ENCODE measurements around the gene PAQR4.
"Not testable (repeated sequence)": the region's sequence is repeated elsewhere in the genome, so short reads cannot be mapped to it uniquely, and the experiment has no call there.

PAQR4 gene

DNA sequence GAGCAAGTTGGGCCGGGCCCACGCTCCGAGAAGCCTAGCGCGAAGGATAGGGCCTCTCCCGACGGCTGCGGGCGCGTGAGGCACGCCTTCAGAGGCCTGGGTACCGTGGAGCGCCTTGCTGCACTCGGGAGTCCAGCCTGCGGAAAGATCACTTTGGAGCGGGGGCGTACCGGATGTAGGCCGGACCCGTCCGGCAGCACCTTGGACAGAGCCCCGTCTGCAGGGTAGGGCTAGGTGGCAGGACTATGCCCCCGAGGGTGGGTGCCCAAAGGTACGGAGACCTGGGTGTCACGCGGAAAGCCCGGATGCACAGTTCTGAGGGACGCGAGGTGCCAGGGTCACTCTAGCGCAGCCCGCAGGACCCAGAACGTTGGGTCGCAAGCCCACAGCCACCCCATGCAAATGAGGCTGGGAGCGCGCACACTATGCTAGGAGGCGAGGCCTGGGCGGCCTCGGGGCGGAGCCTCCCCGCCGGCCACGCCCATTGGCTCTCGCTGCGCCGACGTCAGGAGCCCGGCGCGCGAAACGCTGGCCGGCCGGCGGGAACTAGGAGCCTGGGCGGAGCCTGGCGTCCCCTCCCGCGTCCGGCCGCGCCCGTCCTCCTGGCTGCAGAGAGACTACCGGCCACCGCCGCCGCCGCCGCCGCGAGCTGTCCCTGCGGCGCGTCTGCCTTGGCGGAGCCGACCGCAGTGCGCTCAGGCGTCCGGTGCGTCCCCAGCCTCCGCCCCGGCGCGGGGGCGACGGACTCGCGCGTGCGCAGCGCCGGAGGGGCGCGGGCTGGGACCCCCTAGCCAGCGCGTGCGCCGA is at the start of gene PAQR4:
Gene PAQR4 (plus strand): TSS at position 611 of the 807 bp plus-strand sequence. CDS start 327 bp downstream, outside the sequence.
- DNase-seq, result peak; percentile 89

DNA sequence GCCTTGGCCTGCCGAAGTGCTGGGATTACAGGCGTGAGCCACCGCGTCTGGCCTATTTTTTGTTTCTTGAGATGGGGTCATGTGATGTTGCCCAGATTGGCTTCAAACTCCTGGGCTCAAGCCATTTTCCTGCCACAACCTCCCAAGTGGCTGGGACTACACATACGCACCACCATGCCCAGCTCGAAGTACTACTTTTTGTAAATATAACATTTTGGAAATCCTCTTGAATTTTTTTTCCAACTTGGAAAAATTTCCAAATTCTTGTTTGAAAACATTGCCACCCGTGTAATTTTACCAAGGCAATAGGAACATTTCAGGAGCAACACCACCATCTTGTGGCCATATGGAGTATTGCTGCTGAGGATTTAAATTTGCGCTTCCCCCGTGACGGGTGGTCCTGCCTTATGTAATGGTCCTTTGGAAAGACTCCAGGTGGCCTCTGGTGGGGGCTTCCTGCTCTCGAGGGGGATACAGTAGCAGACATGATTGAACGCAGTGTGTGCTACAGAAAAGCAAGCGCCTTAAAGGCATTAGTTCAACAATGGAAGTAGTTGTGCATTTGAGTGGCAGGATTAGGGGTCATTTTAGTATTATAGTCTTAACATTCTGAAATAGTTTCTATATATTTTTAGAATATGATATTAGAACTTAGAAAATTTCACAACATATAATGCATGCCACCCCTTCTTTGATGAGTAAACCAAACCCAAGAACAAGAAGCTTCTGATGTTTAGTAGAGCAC is 49.5 kb upstream of the PAQR4 start:
- peak; percentile 75 for DNase-seq

DNA sequence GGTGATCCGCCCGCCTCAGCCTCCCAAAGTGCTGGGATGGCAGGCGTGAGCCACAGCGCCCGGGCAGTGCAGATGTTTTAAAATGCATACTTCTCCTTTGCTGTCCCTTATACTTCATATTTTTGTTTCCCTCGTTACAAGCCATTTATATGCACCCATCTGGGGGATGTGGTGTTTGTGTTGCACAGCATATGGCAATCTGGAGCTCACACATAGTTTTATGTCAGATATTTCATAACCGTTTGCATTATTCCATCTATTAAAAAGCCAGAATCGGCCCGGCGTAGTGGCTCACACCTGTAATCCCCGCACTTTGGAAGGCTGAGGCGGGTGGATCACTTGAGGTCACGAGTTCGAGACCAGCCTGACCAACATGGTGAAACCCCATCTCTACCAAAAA is 45.7 kb upstream of the PAQR4 start:
- no peak for DNase-seq

DNA sequence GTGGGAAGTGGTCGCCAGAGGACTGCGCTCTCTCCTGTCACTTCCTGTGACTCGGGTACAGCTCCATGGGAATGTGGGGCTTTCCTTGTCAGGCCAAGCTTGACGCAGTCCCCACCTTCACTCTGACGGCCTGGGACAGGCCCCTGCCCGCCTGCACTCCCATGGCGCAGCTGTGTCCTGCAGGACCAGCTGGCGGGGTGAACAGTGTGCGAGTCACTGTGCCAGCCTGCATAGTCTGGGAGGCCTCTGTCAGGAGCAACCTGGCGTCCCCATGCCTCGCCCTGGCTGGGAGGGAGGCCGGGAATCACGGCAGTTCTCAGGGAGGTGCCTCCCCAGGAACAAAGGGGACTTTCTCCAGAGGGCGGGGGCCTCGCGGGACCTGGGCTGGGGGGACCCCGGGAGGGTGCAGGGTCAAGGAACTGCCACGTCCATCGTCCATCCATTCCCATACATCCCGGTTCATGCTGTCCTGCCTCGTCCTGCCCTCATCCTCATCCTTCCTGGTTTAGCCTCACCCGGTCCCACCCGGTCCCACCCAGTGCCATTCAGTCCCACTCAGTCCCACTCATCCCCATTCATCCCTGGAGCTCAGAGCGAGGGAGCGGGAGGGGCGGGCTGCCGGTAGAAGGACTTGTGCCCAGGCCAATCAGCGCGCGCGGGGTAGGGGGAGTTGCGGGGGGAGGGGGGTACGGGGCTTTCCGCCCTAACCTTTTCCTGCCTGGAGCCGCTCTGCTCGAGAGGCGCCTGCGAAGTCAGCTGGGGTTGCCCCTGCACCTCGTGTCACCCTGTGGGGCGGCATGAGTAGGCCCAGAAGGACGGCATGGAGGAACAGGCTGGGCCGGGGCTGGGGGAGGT is 44.0 kb upstream of the PAQR4 start:
- DNase-seq, result no peak

DNA sequence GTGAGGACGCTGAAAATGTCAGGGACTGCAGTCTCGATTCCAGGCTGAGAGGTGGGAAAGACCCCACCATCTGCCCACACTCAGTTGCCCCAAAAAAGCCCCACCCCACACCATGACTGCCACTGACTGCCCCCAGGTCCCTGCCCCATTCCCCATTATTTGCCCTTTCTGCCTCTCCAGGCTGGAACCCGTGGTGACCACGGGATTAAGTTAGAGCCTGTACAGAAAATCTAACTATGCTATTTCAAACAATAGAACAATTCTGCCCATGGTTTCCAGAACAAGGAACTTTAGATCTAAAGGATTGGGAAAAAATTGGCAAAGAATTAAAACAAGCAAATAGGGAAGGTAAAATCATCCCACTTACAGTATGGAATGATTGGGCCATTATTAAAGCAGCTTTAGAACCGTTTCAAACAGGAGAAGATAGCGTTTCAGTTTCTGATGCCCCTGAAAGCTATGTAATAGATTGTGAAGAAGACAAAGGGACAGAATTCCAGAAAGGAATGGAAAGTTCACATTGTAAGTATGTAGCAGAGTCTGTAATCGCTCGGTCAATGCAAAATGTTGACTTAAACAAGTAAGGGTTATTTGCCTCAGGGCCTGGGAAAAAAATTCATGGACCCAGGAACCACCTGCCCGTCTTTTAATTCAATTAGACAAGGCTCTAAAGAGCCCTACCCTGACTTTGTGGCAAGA is 43.0 kb upstream of the PAQR4 start:
- no peak for DNase-seq

DNA sequence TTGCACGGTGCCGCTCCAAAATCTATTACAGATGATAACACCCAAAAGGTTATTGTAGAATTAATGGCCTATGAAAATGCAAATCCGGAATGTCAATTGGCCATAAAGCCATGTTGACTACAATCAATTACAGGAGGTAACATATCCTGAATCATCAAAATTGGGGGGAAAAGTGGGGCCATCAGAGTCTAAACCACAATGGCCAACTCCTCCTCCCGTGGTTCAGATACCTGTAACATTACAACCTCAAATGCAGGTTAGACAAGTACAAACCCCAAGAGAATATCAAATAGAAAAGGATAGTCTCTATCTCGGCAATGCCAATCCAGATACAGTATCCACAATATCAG is 42.5 kb upstream of the PAQR4 start:
- no peak for DNase-seq

DNA sequence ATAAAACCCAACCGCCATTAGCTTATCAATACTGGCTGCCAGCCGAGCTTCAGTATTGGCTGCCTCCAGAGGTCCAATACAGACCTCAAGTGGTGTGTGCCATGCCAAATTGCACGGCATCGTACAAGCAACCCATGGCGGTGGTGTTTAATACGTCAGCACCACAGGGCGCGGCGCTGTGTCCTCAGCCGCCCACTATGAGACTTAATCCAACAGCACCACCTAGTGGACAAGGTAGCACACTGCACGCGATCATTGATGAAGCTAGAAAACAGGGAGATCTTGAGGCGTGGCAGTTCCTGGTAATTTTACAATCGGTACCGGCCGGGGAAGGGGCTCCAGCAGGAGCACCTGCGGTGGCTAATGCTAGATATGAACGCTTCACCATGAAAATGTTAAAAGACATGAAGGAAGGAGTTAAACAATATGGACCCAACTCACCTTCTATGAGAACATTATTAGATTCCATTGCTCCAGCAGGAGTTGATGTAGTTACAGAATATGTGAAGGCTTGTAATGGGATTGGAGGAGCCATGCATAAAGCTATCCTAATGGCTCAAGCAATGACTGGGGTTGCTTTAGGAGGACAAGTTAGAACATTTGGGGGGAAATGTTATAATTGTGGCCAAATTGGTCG is 42.0 kb upstream of the PAQR4 start:
- DNase-seq, result peak; percentile 94

DNA sequence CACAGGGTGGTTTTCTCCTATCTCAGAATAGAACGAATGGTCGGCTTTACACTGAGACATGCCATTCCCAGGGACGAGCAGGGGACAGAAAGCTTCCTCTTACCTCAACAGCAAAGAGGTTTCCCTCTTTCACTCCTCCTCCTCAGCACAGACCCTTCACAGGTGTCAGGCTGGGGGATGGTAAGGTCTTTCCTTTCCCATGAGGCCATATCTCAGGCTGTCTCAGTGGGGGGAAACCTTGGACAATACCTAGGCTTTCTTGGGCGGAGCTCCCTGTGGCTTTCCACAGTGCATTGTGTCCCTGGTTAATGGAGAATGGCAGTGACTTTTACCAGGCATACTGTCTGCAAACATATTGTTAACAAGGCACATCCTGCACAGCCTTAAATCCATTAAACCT is 41.0 kb upstream of the PAQR4 start:
- DNase-seq, result not testable (repeated sequence)

DNA sequence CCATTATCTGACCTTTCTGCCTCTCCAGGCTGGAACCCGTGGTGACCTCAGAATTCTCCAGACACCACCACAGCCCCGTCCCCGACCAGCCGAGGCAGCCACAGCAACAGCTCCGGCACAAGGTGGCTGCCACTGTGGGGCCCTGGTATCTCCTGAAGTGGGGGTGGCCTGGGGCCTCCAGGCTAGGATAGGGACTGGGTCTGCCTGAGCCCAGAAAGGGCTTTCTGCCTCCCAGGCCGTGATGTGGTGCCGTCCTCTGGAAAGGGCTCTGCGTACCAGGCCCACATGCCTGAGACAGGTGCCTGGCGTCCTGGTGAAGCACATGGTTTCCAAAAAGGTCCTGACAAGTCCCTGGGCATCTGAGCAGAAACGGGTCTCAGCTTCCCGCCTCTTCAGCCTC is 40.4 kb upstream of the PAQR4 start:
- no peak for DNase-seq

DNA sequence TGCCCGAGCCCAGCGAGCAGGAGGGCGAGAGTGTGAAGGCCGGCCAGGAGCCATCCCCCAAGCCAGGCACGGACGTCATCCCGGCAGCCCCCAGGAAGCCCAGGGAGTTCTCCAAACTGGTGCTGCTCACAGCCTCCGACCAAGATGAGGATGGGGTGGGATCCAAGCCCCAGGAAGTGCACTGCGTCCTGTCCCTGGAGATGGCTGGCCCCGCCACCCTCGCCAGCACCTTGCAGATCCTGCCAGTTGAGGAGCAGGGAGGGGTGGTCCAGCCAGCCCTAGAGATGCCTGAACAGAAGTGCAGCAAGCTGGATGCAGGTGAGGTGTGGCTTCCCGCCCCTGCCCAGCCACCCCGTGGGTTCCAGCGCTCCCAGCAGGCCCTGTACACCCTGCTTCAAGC is 39.5 kb upstream of the PAQR4 start:
- DNase-seq, result no peak

DNA sequence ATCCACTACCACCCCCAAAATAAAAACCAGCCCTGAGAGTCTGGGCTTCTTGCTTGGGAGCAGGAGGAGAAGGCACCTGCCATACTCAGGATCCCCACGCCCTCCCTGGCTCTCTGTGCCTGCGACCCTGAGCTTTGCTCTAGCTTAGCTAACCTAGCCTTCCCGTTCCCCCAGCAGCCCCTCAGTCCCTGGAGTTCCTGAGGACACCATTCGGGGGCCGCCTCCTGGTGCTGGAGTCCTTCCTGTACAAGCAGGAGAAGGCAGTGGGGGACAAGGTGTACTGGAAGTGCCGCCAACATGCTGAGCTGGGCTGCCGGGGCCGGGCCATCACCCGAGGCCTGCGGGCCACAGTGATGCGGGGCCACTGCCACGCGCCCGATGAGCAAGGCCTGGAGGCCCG is 38.9 kb upstream of the PAQR4 start:
- DNase-seq, result no peak

DNA sequence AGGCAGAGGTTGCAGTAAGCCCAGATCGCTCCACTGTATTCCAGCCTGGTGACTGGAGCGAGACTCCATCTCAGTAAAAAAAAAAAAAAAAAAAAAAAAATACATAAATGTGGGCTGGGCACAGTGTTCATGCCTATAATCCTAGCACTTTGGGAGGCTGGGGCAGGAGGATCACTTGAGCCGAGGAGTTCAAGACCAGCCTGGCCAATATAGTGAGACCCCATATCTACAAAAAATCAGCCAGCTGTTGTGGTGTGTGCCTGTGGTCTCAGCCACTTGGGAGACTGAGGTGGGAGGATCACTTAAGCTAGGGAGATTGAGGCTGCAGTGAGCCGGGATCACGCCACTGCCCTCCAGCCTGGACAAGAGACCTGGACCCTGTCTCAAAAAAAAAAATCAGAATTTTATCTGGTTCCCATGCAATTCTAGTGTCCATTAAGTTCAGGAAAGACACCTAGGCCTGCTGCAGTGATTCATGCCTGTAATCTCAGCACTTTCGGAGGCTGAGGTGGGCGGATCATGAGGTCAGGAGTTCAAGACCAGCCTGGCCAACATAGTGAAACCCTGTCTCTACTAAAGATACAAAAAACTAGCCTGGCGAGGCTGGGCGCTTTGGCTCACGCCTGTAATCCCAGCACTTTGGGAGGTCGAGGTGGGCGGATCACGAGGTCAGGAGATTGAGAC is 37.8 kb upstream of the PAQR4 start:
- not testable (repeated sequence) for DNase-seq

DNA sequence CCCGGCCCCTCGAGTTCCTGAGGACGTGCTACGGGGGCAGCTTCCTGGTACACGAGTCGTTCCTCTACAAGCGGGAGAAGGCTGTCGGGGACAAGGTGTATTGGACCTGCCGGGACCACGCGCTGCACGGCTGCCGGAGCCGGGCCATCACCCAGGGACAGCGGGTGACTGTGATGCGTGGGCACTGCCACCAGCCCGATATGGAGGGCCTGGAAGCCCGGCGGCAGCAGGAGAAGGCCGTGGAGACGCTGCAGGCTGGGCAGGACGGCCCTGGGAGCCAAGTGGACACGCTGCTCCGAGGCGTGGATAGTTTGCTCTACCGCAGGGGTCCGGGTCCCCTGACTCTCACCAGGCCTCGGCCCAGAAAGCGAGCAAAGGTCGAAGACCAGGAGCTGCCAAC is 36.0 kb upstream of the PAQR4 start:
- DNase-seq, result no peak

DNA sequence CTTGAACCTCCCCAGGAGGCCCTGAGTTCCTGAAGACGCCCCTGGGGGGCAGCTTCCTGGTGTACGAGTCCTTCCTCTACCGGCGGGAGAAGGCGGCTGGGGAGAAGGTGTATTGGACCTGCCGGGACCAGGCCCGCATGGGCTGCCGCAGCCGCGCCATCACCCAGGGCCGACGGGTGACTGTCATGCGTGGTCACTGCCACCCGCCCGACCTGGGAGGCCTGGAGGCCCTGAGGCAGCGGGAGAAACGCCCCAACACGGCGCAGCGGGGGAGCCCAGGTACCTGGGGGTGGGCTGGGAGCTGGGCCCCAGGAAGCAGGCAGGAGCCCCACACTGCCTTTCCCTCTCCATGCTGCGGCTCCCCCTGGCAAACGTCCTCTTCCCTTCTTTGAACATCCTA is 35.4 kb upstream of the PAQR4 start:
- no peak for DNase-seq

DNA sequence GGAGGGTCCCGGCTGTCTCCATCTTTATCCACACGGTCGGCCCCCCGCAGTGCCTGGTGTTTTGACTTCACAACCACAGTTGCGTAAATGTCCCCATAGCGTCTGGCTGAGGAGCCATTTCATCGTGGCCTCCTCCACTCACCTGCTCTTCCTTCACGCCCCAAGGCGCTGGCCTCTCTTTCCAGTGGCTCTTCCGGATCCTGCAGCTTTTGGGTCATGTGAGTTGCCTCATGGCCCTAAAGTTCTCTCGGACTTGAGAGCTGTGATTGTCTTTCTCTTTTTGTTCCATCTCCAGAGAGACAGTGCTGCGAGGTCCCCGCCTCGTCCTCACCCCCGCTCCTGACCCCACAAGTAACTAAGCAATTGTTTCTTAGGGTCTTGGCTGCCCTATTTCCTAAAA is 34.7 kb upstream of the PAQR4 start:
- DNase-seq, result no peak

DNA sequence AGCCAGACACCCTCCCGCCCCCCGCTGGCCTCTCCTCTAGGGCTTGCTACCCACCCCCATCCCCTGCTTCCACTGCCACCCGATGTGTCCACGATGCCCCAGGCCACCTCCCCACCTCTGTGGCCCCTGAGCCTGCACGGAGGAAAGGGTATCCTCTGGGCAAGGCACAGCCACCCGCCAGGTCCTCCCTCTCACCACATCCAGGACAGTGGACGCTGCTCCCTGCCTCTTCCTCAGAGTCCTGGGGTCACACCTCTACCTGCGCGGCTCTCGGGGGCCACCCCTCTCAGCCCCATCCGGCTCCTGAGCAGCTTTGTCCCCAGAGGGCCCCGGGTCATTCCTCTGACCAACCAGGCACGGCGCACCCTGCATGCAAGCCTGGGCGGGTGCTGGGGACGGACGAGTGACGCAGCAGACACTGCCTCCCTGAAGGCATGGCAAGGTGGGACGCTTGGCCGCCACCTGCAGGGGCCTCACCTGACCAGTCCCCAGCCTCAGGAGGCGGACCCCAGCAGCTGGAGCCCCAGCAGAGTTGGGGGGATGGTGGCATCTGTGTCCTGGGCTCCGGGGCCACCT is 32.6 kb upstream of the PAQR4 start:
- no peak for DNase-seq

DNA sequence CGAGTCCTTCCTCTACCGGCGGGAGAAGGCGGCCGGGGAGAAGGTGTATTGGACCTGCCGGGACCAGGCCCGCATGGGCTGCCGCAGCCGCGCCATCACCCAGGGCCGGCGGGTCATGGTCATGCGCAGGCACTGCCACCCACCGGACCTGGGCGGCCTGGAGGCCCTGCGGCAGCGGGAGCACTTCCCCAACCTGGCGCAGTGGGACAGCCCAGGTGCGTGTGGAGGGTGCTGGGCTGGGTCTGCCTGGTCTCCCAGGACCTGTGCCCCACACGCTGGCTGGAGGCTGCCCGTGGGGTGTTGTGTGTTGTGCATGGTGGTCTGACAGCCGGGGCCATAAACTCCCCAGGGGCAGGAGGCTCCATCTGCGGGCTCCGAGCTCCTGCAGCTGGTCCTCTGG is 32.0 kb upstream of the PAQR4 start:
- DNase-seq, result no peak

DNA sequence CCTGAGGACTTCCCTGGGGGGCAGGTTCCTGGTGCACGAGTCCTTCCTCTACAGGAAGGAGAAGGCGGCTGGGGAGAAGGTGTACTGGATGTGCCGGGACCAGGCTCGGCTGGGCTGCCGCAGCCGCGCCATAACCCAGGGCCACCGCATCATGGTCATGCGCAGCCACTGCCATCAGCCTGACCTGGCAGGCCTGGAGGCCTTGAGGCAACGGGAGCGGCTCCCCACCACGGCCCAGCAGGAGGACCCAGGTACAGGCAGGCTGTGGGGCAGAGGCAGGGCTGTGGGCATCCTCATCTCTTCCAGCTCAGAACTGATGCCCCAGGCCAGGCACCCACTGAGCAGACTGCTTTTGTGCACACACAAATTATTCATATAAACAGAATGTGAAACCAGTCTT is 30.9 kb upstream of the PAQR4 start:
- DNase-seq, result no peak

DNA sequence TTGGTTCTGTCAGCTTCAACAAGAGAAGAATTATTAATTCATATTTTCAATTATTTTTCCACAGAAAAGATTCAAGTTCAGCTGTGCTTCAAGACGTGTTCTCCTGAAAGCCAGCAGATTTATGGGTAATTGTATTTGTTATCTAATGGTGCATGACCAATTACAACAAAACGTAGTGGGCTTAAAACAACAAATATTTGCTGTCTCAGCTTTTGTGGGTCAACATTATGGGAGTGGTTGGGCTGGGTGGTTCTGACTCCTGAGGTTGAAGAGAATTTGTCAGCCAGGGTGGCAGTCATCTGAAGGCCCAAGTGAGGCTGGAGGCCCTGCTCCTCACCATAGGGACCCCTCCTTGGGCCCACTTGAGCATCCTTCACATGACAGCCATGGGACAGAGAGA is 29.2 kb upstream of the PAQR4 start:
- DNase-seq, result no peak

DNA sequence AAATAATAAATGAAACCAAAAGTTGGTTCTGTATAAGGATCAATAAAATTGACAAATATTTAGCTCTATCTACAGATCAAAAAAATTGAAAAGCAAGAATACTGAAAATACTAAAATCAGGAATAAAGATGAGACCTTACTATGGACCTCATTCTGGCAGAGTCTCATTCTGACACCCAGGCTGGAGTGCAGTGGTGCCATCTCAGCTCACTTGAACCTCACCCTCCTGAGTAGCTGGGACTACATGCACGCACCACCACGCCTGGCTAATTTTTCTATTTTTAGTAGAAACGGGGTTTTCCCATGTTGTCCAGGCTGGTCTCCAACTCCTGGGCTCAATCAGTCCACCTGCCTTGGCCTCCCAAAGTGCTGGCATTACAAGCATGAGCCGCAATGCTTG is 27.1 kb upstream of the PAQR4 start:
- no peak for DNase-seq

DNA sequence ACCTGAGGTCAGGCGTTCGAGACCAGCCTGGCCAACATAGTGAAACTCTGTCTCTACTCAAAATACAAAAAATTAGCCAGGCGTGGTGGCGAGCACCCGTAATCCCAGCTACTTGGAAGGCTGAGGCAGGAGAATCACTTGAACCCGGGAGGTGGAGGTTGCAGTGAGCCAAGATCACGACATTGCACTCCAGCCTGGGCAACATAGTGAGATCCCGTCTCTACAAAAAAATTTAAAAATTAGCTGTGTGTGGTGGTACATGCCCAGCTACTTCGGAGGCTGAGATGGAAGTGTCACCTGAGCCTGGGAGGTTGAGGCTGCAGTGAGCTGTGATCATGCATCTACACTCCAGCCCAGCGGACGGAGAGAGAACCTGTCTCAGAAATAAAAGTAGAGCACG is 25.4 kb upstream of the PAQR4 start:
- DNase-seq, result not testable (repeated sequence)
